ENCODE measurements around the gene GIMD1.

The GIMD1 gene

GRCh38 chr4:106385853-106386393 is 17.3 kb upstream of the GIMD1 start:
- POLR2A ChIA-PET, result no interaction called here
- DNase-seq (ENCODE audit: extremely low spot score), result no peak
- CTCF ChIA-PET, result interaction anchor here (3.5 kb wide), 1 partner anchor 15 kb away, joined by 14 read pairs; no protein-coding TSS in a partner anchor
- no peak for TF ChIP-seq CTCF (IDR thresholded peaks at IDR 0.05; ENCODE audit: control extremely low read depth, extremely low read depth, low read depth, missing control alignments)

- CTCF ChIA-PET, result interaction anchor here (0.8 to 3.5 kb wide), 3 partner anchors 9 to 19 kb away, joined by 3 to 14 read pairs (median 4); no protein-coding TSS in a partner anchor
- DNase-seq (ENCODE audit: extremely low spot score), result no peak
- no peak for TF ChIP-seq CTCF (IDR thresholded peaks at IDR 0.05; ENCODE audit: control extremely low read depth, extremely low read depth, low read depth, missing control alignments)
- POLR2A ChIA-PET, result interaction anchor here (0.5 kb wide), 1 partner anchor 1427 kb away, joined by 5 read pairs; no protein-coding TSS in a partner anchor
These were observed 16.3 kb upstream of the GIMD1 start for GRCh38 chr4:106384878-106385277.

GRCh38 chr4:106380179-106380578 is 11.6 kb upstream of the GIMD1 start:
- CTCF ChIA-PET, result interaction anchor here (1.1 to 2.3 kb wide), 2 partner anchors 10 to 16 kb away, joined by 3 to 7 read pairs; no protein-coding TSS in a partner anchor
- no peak for TF ChIP-seq CTCF (IDR thresholded peaks at IDR 0.05; ENCODE audit: control extremely low read depth, extremely low read depth, low read depth, missing control alignments)
- POLR2A ChIA-PET, result no interaction called here
- no peak for DNase-seq (ENCODE audit: extremely low spot score)

- TF ChIP-seq CTCF (IDR thresholded peaks at IDR 0.05; ENCODE audit: control extremely low read depth, extremely low read depth, low read depth, missing control alignments), result no peak
- CTCF ChIA-PET, result no interaction called here
These were observed 4.4 kb upstream of the GIMD1 start for GRCh38 chr4:106373026-106373425.

GRCh38 chr4:106371161-106371560 is 2.6 kb upstream of the GIMD1 start:
- TF ChIP-seq CTCF (IDR thresholded peaks at IDR 0.05; ENCODE audit: control extremely low read depth, extremely low read depth, low read depth, missing control alignments), result no peak
- POLR2A ChIA-PET, result no interaction called here
- no peak for DNase-seq (ENCODE audit: extremely low spot score)
- CTCF ChIA-PET, result interaction anchor here (1.6 to 3.6 kb wide), 4 partner anchors 8 to 527 kb away, joined by 5 to 14 read pairs (median 8); no protein-coding TSS in a partner anchor

More at GRCh38 chr4:106373026-106373425, 4.4 kb upstream of the GIMD1 start:
- POLR2A ChIA-PET, result no interaction called here
- no peak for DNase-seq (ENCODE audit: extremely low spot score)

GRCh38 chr4:106370214-106370613 is 1.6 kb upstream of the GIMD1 start:
- no peak for TF ChIP-seq CTCF (IDR thresholded peaks at IDR 0.05; ENCODE audit: control extremely low read depth, extremely low read depth, low read depth, missing control alignments)
- ChIA-PET POLR2A (no interaction called here), CTCF (interaction anchor here (0.6 to 3.6 kb wide), 10 partner anchors 9 to 813 kb away, joined by 3 to 14 read pairs (median 4); no protein-coding TSS in a partner anchor)
- DNase-seq (ENCODE audit: extremely low spot score), result no peak
